Dermis blood vessel endothelial cell (primary cell): ENCODE results near the gene SLC8A1. TPM values are rescaled to one million over a fixed set of nuclear protein-coding genes. Genes with fewer than 3 reads are reported as not detected.

Experiments
- DNase-seq: peaks from one replicate; pipeline ENCODE4 v3.0.0; 2010
- total RNA-seq: library from RNA; depleted of rRNA; stranded (reverse); fragments of >200 nt; gene quantifications from 2 replicates; pipeline ENCODE4 v1.2.3, GENCODE V29; 2014

The SLC8A1 gene
- total RNA-seq, 1 donor from 2014 or later: 1.5 TPM

DNA sequence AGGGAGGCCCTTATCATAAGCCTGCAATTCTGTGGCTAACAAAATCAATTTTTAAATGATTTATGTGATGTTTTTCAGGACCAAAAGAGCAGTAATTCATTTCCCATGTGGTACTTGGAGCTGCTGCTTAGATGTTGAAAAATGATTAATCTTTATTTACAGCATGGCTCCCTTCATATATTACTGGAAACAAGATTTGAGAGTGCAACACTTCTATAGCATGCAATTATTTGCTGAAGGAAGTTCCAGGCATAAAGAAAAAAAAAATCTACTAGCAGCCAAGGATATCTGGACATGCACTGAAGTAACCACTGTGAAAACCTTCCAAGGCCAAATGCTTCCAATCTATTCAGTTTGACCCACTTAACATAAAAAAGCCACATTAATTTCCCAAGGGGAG is 186.3 kb downstream of the SLC8A1 start:
- DNase-seq: no peak

DNA sequence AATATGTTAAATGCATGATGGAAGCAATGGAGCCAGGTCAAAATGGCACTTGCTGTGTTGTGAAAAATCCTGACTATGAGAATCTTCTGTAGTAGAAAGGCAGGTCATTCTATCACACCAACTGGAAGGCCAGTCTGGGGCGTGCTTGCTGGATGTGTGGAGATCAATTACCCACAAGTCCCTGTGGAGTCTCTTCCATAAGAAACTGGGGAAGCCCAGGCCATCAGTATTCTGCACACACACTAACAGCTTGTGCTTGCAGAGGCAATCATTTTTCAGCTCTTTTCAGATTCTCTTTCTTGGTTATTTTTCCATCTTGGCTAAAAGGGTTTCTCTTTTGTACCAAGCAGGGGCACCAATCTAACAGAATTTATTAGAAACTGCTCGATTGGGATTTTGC is 190.8 kb downstream of the SLC8A1 start:
- no peak for DNase-seq

DNA sequence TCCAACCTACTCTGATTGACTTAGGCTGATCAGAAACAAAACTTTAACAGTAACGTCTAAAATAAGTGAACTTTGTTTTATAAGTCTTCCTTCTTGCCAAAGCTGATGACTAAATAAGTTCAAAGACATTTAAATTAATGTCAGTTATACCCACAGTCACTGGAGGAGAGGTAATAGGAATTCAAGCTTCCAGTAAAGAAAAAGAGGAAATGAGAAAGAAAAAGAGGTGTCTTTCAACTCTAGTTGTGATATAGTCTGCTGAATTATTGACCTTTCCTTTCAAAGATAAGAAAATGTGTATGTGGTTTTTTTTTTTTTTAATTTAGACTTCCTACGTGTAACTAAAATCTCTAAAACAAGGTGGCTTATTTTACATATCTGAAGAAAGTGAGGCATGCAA is 191.5 kb downstream of the SLC8A1 start:
- DNase-seq: no peak

GRCh38 chr2:40259900-40260299 is 192.0 kb downstream of the SLC8A1 start:
- DNase-seq: no peak

DNA sequence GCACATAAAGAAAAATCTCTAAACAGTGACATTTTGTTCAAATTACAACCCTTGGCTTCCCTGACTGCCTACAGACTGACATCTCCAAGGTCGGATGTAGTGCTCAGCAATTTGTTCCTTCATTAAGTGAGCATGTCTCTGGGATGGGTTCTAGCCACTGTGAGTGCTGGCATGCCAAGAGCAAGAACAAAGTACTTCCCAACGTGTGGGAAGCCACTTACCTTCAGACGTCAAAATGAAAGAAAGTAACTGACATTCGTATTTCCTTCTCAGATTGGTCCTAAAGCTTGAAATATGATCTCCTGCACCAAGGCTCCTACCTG is 193.8 kb downstream of the SLC8A1 start:
- no peak for DNase-seq

- no peak for DNase-seq
Measured at GRCh38 chr2:40257340-40258134, 194.4 kb downstream of the SLC8A1 start.

DNA sequence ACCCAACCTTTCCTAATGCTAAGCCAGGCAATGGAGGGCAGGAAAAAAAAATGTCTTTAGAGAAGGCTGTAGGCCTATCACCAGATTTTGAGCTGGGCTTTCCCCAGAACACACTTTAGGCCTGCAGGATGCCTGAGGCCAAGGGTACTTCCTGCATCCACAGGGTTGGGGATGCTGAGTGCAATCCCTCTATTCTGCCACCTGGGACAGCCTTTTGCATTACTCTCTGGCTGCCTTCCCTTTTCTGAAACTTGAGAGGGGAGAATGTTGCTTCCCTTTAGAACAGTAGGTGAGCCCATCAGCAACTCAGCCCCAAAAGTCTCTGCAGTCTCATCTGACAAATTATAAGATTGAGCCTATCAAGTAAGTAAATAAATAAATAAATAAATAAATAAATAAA is 195.2 kb downstream of the SLC8A1 start:
- DNase-seq: no peak

GRCh38 chr2:40256008-40256407 is 195.9 kb downstream of the SLC8A1 start:
- DNase-seq: no peak

DNA sequence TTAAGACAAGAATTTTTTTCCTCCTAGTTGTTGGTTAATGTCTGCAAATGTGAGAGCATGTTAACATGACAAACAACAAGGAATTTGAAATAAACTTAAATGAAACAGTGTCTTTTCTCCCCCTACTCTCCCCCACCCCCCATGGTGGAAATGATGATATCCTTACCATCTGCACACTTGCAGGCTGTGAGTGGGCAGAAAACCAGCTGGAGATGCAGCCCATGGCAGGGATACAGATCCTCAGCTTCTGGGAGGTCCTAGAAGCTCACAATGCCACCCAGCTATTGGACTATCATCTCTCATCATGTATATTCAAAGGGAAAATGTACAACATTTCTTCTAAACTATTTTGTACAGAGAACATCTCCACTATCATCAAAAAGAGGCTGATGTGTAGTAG is 196.8 kb downstream of the SLC8A1 start:
- no peak for DNase-seq

DNA sequence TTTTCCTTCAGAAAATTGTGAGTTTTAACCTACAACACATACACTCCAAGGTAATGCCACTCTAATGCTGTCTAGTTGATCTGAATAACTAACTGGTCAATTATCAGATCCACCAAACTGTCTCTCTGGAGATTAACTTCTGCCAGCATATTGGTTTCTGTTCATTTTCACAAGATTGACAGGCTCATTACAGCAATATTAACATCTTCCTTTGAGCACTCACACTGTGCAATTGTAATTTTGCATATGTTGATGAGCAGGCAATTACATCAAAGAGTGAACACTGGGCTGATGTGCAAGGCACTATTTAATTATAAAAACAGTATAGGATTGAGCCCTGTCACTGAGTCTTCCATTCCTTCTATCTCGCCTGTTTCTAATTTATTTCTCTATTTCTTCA is 197.3 kb downstream of the SLC8A1 start:
- no peak for DNase-seq

DNA sequence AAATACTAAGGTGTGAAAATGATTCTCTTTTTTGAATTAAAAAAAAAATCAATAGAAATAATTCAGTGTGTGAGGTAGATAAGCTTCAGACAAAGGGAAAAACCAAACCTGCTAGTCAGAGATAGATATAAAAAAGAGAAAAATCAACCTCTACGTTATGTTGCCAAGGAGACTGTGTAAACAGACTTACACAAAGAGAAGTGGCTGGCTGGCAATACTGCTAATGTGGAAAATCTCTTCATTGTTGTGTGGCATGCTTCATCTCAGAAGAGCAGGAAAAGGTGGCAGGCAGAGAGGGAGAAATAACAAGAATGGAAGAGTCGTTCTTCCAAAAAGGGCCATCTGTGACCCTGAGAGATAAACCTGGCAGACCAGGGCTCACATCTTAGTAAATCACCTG is 200.8 kb downstream of the SLC8A1 start:
- peak; percentile 7 for DNase-seq

DNA sequence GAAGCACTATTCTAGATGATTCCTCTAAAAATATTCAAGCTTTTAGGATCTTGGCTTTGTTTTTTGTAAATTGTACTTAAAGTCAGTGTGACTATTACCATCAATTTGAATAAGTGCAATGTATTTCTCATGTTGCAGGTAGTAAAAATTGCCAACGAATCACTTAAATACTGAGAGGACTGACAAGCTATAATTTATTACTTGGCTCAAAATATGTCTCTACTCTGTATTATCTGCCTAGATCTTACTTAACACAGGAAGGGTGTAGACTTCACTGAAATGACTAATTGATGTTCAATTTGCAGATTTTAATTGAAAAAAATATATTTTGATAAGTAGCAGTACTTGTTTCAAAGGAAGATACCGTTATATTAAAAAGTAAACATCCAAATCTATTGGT is 202.3 kb downstream of the SLC8A1 start:
- DNase-seq: no peak

GRCh38 chr2:40248294-40248693 is 203.6 kb downstream of the SLC8A1 start:
- DNase-seq: no peak

- DNase-seq: peak; percentile 69
Measured at GRCh38 chr2:40244675-40245074, 207.2 kb downstream of the SLC8A1 start.

GRCh38 chr2:40244251-40244650 is 207.6 kb downstream of the SLC8A1 start:
- no peak for DNase-seq

DNA sequence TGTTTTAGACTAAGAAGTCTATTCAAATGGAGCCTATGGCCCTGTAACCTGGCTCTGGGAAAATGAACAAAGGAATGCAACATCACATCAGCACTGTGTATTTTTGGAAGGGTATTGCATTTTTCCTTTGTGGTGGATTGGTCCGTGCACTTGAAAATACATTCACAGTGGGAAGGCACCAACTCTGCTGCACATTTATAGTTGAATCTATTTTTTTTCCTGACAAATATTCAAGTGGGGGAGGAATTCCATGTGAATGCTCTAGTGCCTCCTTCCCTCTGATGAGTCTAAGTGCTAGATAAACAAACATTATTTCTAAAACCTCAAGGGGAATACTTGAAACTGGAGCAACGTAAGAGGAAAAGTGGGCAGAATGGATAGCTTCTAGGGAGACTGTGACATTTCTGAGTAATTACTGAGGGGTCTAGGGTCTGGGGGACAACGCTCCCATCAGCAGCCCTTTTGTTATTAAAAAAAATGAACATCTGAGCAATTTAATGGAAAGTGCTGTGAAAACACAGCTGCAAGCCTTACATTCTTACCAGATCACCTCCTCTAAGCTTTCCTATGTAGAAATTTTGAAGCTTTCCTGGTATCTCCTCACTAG is 208.2 kb downstream of the SLC8A1 start:
- no peak for DNase-seq

DNA sequence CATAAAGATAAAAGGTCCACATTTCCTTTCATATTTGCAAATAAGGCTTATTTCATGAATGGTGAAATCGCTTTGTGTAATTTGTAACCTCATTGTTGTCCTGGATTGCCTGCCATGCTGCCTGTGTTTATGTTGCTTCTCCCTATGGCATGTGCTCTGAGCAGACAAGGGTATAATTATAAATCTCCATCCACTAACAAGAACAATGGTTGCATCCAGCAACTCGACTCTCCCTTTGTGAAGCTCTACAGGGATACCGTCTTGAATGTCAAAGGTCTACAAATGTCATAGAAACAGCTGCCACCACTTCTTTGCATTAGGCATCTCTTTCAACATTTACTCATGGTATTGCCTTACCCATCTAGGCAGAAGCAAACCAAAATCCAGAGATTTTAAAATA is 209.6 kb downstream of the SLC8A1 start:
- no peak for DNase-seq

DNA sequence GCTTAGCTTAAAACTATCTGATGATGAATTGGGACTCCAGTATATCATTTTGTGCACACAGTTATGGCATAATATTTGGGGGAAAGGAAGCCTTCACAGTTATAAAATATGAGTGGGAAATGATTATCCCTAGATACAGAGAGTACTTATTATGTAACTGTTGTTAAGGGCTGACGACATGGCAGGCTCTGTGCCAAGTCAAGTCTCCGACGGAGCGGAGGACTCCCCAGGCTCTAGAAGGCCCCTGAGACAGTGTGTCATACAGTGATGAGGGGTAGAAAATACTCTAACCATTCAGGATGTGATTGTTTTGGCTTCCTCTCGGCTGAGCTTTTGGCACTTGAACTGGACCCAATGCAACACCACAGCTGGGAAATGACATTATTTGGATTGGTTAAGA is 211.8 kb downstream of the SLC8A1 start:
- DNase-seq: peak; percentile 50

DNA sequence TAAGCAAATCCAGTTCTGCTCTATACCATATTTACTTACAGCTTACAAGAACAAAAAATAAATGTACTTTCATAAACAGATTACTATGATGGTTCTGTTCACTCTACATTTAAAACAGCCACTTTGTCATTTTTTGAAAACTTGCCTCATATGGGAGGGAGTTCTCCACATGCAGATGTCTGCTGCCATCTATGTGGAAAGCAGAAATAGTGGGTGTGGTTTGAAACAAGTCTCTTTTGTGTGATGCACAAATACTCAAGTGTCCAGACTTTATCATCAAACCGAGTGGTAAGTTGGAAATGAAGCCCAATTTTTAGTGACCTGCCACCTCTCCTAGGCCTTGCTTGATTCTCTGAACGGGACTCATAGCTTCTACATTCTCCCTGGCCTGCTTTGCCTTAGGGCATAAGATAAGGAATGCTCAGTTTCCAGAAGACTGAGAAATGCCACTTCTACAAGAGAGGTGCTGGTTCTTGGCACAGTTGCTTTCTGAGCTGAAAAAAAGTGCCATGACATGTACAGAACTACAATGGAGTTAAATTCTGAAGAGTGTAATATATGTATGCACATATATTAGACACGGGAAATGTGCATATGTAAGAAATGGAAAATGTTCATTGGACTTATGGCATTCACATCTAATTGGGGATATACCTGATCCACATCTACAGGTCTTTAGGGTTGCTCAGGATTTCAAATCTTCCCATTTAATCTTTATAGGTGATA is 221.0 kb downstream of the SLC8A1 start:
- no peak for DNase-seq

DNA sequence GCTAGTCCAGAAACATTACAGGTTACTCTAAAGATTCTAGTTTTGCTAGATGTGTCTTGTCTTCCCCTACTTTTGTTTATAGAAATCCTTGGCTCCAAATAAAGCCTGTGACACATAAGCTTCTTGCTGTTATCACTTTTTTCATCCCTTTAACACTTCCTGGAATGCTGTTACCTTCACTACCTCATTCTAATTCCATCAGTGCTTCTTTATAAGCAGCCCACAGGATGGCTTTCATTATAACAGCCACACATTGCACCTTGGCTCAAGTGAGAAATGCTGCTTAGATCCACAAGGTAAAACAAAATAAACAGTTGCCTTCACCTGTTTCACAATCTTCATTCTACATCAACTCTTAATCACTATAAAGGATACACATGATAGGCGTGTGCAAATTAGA is 221.7 kb downstream of the SLC8A1 start:
- DNase-seq: no peak

DNA sequence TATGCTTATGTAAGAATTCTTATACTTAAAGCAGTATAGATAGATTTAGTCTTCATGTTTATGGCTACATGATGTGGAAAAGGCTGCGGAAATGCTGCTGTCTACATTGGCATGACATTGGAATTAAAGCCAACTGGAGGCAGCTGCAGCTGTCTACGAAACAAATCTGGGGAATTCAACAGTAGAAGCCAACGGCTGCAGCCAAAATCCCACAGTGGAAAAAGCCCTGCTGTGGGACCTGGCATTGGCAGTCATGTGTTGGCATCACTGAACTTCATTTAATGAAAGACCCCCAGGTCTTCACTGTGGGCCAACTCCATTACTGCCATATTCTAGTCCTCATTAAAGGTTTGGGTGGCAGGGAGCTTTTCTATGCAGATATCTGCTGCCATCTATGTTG is 223.6 kb downstream of the SLC8A1 start:
- DNase-seq: no peak

- no peak for DNase-seq
Measured at GRCh38 chr2:40227210-40227609, 224.7 kb downstream of the SLC8A1 start.

DNA sequence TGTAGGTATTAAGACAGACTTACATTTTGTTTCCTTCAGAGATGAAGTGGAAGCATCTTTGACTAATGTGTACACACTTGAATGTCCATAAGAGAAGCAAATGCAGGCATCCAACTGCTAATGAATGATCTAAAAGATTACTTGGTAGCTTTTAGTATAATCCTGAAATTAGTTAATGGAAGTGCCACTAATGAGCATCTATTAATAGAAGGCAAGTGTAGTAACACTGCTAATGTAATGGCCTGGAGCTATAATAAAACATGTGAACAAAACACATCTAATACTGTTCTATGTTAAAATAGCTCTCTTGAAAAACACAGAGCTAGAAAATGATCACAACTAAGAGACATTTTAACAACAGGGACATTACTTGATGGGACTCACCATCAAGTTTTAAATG is 225.3 kb downstream of the SLC8A1 start:
- no peak for DNase-seq

DNA sequence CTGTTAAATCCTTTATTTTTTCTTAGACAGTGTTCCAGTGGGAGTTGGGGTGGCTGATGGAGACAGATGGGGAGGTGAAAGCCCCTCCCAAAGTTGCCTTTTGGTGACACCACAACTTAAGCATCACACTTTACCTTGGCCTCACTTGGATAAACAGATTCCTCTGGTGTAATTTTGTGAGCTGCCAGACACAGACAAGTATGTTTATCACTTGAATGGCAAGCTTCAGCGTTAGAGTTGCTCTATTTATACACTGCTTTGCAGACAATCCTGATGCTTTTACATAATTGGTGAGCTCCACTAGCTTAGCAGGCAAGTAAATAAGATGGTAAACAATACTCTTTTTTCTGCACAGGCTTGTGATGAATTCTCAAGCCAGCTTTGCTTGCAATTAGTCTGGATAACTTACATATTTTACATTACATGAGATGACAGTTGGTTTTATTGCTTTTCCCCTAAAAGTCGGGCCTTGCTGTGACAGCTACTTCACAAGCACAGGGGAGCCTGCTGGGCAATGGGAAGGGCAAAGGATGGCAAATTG is 226.2 kb downstream of the SLC8A1 start:
- no peak for DNase-seq
